IPS DF 6.9 (cell line): ENCODE data around the gene ELOVL3.
"Not testable (repeated sequence)": the region's sequence is repeated elsewhere in the genome, so short reads cannot be mapped to it uniquely, and the experiment has no call there.

Source experiments
- DNase-seq: peaks from one replicate; pipeline ENCODE4 v3.0.0-alpha.2; 2013; ENCODE audit warnings: low read depth, low spot score
- H3K27ac ChIP-seq: one replicate; pipeline ENCODE4 v1.5.1; 2013; ENCODE audit warnings: low read length, control low read depth
- H3K27me3 ChIP-seq: 2 replicates; pipeline ENCODE4 v1.6.1; 2013; ENCODE audit warnings: mild to moderate bottlenecking, low read length; ENCODE audit not compliant: control insufficient read depth, insufficient read depth
- H3K36me3 ChIP-seq: 2 replicates; pipeline ENCODE4 v1.6.1; 2013; ENCODE audit warnings: low read length; ENCODE audit not compliant: control insufficient read depth, insufficient read depth
- H3K4me1 ChIP-seq: 2 replicates; pipeline ENCODE4 v1.6.1; 2013; ENCODE audit warnings: low read length; ENCODE audit not compliant: control insufficient read depth, insufficient read depth
- H3K4me3 ChIP-seq: 2 replicates; pipeline ENCODE4 v1.5.1; 2013; ENCODE audit warnings: mild to moderate bottlenecking, low read length
- H3K9me3 ChIP-seq: 2 replicates; pipeline ENCODE4 v1.6.1; 2013; ENCODE audit warnings: low read length, inconsistent platforms; ENCODE audit not compliant: control insufficient read depth, insufficient read depth
- WGBS: extraction: QIAGEN DNeasy Blood & Tissue Kit; methylation state at CpG from one replicate; pipeline ENCODE4 v1.1.7; 2013; ENCODE audit warnings: mixed read lengths, missing lambda C conversion rate; ENCODE audit not compliant: insufficient read length, insufficient coverage; 5-methylcytosine and 5-hydroxymethylcytosine counted together

ELOVL3 gene

DNA sequence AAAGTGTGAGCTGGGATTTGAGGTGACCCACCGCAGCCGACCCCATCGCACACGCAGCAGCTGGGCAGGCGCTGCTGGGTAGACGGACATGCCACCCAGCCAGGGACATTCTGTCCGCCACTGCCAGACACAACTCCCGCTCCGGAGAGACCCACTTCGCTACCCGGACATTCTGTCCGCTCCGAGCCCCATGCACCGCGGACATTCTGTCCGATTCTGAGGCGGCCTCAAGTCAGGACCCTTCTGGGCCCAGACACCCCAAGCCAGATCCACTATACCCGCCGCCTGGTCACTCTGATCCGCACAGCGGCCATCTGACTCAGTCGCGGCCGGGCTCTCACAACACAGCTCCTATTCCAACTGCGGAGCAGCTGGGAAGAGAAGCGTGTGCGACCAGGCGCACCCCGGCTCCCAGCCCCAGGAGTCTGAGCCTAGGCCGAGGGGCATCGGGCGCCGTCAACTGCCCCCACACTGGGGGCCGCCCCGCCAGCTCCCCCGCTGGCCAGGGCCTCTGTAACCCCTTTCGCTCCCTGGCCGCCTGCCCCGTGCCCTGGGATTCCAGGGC, 14.4 kb downstream of the ELOVL3 start:
- DNase-seq, result no peak
- Histone ChIP-seq H3K9me3 (no peaks in the 10 kb centered on the region), H3K27ac (no peak overlapping the region), H3K4me3 (no peak overlapping the region; the same call in 1 of the 2 replicates), H3K36me3 (no peaks in the 10 kb centered on the region), H3K27me3 (peaks cover 52% of the 10 kb centered on the region), H3K4me1 (no peaks in the 10 kb centered on the region; the same call in 1 of the 2 replicates)
- WGBS, result no CpG with 5 or more reads among the region's 39 CpGs

DNA sequence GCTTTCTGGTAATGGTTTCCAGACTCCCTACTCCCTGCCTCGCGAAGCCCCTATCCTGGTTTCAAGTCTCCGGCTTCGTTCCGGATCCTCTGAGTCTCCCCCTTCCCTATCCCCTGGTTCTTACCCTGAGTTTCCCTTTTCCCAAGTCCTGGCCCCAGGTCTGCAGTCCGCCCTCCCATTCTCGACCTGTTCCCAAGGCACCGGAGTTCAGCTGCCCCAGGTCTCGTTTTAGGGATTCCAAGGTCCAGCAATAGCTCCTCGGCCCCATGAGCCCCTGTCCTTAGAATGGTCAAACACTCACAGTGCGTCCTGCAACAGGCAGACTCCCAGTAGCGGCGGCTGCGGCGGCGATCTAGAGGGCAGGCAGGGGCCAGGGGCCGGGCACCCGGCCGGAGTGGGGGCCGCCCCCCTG, 14.9 kb downstream of the ELOVL3 start:
- DNase-seq, result no peak
- Histone ChIP-seq H3K4me3 (peak overlapping the region; percentile 43; the same call in 1 of the 2 replicates), H3K27ac (no peak overlapping the region), H3K9me3 (no peaks in the 10 kb centered on the region), H3K36me3 (no peaks in the 10 kb centered on the region), H3K4me1 (no peaks in the 10 kb centered on the region; the same call in 1 of the 2 replicates), H3K27me3 (peaks cover 47% of the 10 kb centered on the region)
- no CpG with 5 or more reads among the region's 20 CpGs for WGBS

DNA sequence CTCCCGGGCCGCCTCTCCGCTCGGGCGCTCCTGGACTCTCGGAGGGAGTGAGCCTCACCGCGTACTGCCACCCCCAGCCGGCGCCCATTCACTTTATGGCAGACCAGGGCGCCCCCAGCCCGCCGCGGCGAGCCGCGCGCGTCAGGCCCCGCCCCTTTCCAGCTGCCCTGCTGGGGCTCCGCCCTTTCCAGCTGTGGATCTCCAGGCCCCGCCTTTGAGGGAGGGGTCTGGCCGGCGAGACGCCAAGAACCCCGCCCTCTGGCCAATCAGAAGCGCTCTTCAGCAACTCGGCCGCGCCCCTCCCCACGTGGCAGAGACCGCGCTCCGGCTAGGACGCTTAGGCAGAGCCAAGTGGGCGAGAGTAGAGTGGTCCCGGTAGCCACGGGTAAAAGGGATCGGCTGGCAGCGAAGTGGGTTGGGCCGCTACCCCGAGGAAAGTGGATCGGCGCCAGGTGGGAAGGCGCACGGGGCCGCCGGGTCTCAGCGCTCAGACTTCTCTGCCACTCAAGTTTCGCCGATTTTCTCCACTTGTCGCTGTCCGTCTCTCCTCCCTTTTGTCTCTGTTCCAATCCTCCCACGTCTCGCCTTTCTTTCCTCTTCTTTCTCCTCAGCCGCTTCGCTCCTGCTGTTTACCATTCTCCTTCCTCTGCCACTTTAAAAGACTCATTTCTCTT, 15.5 kb downstream of the ELOVL3 start, which contains the start of gene PITX3:
TSS of gene PITX3 (minus strand) at position 69 of the 674 bp plus-strand sequence. CDS start 9,432 bp downstream, outside the sequence.
- Histone ChIP-seq H3K9me3 (no peaks in the 10 kb centered on the region), H3K4me1 (no peaks in the 10 kb centered on the region; the same call in 1 of the 2 replicates), H3K27ac (no peak within 1 kb of the TSS), H3K27me3 (peaks cover 42% of the 10 kb centered on the region), H3K36me3 (no peaks in the 10 kb centered on the region), H3K4me3 (peak within 1 kb of the TSS; percentile 52; the same call in 1 of the 2 replicates)
- DNase-seq, result no peak
- WGBS, result no CpG with 5 or more reads among the region's 57 CpGs

DNA sequence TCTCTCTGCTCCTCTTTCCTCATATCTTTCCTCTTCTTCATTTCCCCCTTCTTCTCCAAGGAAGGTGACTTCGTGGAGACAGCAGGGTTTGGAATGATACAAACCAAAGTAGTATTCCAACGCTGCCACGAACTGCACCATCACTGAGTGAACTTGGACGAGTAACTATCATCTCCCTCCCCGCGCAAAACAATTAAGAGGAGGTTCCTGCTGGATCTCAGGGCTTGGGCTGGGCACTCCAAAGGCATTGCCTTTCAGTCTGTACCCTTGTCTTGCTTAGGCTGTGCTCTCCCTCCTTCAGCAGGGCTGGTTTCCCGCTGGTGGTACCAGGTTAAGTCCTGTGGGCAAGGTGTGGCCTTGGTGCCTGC, 16.0 kb downstream of the ELOVL3 start:
- no peaks in the 10 kb centered on the region for H3K36me3 ChIP-seq
- H3K4me3 ChIP-seq, result no peak overlapping the region; the same call in 1 of the 2 replicates
- no peak for DNase-seq
- H3K4me1 ChIP-seq, result no peaks in the 10 kb centered on the region; the same call in 1 of the 2 replicates
- H3K27me3 ChIP-seq, result peaks cover 40% of the 10 kb centered on the region
- H3K27ac ChIP-seq, result no peak overlapping the region
- WGBS, result no CpG with 5 or more reads among the region's 7 CpGs
- no peaks in the 10 kb centered on the region for H3K9me3 ChIP-seq

DNA sequence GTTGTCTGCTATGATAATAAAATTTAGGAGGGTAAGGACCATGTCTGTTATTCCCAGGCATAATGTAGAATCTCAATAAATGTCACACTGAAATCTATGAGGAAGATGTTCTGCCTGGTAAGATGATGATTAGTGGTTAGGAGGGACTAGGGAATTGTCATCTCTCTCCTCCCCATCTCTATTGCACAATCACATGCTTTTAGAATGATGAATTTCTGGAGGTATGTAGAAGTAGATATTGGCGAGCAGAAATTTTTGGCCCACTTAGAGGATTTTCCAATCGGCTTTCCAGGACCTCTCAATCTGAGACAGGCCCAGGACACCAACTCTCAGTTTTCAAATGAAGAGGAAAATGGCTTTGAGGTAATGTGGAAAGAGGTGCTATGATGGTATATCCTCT, 17.2 kb downstream of the ELOVL3 start:
- peaks cover 35% of the 10 kb centered on the region for H3K27me3 ChIP-seq
- no peaks in the 10 kb centered on the region; the same call in 1 of the 2 replicates for H3K4me1 ChIP-seq
- WGBS, result no CpG with 5 or more reads among the region's 2 CpGs
- DNase-seq, result no peak
- no peak overlapping the region for H3K4me3 ChIP-seq
- H3K36me3 ChIP-seq, result no peaks in the 10 kb centered on the region
- no peak overlapping the region for H3K27ac ChIP-seq
- no peaks in the 10 kb centered on the region for H3K9me3 ChIP-seq

DNA sequence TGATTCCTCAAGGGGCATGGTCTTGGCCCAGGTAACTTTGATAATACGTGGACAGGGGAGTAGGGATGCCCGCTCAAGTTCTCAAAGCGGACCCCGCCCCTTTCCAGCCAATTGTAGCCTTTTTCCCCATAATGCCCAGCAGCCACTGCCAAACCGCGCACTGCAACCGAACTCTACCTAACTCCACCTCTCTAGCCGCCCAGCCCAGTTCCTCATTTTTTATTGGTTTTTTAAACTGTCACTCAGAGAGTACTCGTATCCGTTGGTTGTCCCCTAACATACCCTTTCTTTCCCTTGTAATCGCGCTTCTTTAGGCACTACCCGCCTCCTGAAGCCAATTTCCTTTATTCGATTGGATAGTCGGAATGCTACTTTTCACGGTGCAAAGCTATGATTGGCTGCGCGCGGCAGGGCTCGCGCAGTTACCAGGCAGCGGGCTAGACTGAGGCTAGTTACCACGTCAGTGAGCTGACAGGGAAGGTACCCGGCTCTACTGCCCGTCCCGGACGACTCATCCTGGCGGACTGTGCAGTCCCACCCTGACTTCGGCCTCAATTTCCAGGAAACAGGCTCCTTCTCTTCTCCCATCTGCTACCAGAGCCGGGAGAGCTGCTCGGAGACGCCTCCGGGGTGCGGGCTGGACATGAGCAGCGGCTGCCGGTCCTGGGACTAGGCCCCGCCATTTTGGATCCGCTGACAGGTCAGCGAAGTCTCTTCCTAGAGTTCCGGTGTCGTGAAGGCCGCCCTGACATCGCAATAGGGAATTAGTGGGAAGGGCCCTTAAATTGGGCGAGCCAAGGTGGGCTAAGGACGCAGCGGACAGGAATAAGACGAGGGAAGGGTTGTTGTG, 19.2 kb downstream of the ELOVL3 start, which contains the start of gene GBF1:
TSS of gene GBF1 (plus strand) at position 451 of the 850 bp plus-strand sequence. CDS start 13,407 bp downstream, outside the sequence.
- H3K36me3 ChIP-seq, result no peaks in the 10 kb centered on the region
- peak within 1 kb of the TSS; percentile 85 for H3K4me3 ChIP-seq
- DNase-seq, result peak; percentile 98
- no CpG with 5 or more reads among the region's 47 CpGs for WGBS
- H3K4me1 ChIP-seq, result no peaks in the 10 kb centered on the region; the same call in 1 of the 2 replicates
- H3K27me3 ChIP-seq, result peaks cover 15% of the 10 kb centered on the region
- H3K27ac ChIP-seq, result no peak within 1 kb of the TSS
- no peaks in the 10 kb centered on the region for H3K9me3 ChIP-seq

DNA sequence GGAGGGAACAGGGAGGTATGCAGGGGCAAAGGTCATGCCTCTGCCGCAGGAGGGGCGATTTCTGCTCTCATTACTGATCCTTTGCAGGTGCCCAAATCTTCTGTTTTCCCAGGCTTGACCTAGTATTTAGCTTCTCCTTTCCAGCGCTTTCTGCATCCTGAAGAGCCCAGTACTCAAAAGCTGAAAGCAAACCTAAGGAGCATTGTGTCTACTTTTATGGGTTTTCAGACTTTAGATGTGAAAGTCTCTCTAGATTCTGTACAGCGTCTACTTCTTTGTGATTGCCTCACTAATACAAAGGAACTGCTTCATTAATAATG, 19.8 kb downstream of the ELOVL3 start:
- peak overlapping the region; percentile 85 for H3K4me3 ChIP-seq
- no CpG with 5 or more reads among the region's 4 CpGs for WGBS
- peaks cover 9% of the 10 kb centered on the region; the same call in 1 of the 2 replicates for H3K27me3 ChIP-seq
- no peaks in the 10 kb centered on the region for H3K9me3 ChIP-seq
- no peaks in the 10 kb centered on the region; the same call in 1 of the 2 replicates for H3K4me1 ChIP-seq
- no peak overlapping the region for H3K27ac ChIP-seq
- no peak for DNase-seq
- H3K36me3 ChIP-seq, result no peaks in the 10 kb centered on the region

DNA sequence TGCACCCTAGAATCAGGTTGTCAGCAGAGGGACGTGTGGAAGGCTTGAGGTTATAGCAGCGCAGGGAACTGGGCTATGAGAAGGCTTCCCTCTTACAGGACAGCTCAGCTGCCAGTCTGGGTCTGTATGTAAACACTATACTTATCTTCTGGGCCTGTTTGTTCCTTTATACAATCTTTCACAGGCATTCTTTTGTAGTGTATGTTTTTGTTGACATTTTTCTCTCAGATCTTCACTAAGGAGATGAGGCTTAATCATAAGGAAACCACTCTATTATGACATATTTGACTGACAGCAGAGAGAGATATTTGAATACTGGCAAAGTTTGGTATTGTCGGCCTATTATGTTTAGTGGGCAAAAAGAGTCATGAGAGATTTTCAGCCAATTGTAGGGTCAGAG, 20.2 kb downstream of the ELOVL3 start:
- no peak for DNase-seq
- no CpG with 5 or more reads among the region's 3 CpGs for WGBS
- Histone ChIP-seq H3K9me3 (no peaks in the 10 kb centered on the region), H3K4me1 (no peaks in the 10 kb centered on the region; the same call in 1 of the 2 replicates), H3K4me3 (peak overlapping the region; percentile 85; the same call in 1 of the 2 replicates), H3K27ac (no peak overlapping the region), H3K36me3 (no peaks in the 10 kb centered on the region), H3K27me3 (peaks cover 7% of the 10 kb centered on the region; the same call in 1 of the 2 replicates)

DNA sequence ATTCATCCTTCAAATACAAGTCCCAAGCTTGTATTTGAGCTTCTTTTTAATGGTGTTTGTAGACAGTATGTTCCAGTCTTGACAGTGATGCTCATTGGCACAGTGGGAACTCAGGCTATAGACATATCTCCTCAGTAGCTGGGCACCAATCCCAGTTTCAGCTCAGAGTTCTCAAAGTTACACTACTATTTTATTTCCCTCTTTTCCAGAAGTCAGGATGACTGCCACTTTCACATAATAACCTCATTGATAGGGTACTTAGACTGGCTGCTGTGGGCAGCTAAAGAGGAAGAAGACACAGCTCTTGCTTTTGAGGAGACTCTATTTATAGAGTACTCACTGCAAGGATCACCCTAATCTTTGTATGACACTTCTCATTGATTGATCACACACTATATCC, 21.6 kb downstream of the ELOVL3 start:
- no peaks in the 10 kb centered on the region for H3K9me3 ChIP-seq
- H3K27me3 ChIP-seq, result no peaks in the 10 kb centered on the region
- no peak overlapping the region for H3K4me3 ChIP-seq
- DNase-seq, result no peak
- no peaks in the 10 kb centered on the region for H3K36me3 ChIP-seq
- no peaks in the 10 kb centered on the region; the same call in 1 of the 2 replicates for H3K4me1 ChIP-seq
- H3K27ac ChIP-seq, result no peak overlapping the region

DNA sequence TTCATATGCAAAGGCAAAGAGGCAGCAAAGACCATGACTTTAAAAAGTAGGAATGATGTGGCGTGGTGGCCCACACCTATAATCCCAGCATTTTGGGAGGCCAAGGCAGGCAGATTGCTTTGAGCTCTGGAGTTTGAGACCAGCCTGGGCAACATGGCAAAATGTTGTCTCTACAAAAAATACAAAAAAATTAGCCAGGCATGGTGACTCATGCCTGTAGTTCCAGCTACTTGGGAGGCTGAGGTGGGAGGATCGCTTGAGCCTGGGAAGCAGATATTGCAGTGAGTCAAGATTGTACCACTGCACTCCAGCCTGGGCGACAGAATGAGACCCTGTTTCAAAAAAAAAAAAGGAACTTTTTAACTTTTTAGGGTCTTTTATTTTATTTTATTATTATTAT, 26.4 kb downstream of the ELOVL3 start:
- DNase-seq, H3K36me3 ChIP-seq, H3K9me3 ChIP-seq, H3K4me1 ChIP-seq, H3K27me3 ChIP-seq, H3K4me3 ChIP-seq, H3K27ac ChIP-seq: not testable (repeated sequence)
- WGBS, result no CpG with 5 or more reads among the region's 3 CpGs
